22Rv1 (cell line): ENCODE results near the gene LTBP2.

Experiments used
- H3K27ac ChIP-seq: fragments of 450-650 bp; 2 replicates; pipeline ENCODE4 v1.5.1; 2017
- ZFX ChIP-seq: fragments of 450-650 bp; IDR thresholded peaks from 2 replicates; pipeline ENCODE4 v1.6.1; 2017; ENCODE audit warnings: antibody characterized with exemption, borderline replicate concordance
- TF ChIP-seq, protein P1 (sequence below): fragments of 450-650 bp; IDR thresholded peaks from 2 replicates; pipeline ENCODE4 v1.5.1; 2017; ENCODE audit warnings: mild to moderate bottlenecking

Gene LTBP2

DNA sequence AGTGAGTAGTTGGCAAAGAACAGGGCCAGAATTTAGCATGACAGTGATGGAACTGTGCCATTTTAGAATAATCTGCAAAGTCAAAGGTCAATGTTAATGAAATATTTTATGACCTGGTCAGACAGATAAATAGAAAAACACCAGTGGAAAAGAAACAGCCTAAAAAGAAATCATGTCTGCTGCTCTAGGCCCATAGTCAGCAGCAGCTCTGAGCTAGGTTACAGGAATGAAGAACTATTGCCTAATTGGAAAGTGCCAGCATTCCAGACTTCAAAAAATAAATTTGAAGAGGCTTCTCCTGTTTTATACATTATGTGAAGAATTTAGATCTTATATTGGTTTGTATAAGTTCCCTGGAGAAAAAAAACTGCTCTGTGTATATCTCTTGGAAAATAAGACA is 128.7 kb downstream of the LTBP2 start:
- TF ChIP-seq, protein P1, sequence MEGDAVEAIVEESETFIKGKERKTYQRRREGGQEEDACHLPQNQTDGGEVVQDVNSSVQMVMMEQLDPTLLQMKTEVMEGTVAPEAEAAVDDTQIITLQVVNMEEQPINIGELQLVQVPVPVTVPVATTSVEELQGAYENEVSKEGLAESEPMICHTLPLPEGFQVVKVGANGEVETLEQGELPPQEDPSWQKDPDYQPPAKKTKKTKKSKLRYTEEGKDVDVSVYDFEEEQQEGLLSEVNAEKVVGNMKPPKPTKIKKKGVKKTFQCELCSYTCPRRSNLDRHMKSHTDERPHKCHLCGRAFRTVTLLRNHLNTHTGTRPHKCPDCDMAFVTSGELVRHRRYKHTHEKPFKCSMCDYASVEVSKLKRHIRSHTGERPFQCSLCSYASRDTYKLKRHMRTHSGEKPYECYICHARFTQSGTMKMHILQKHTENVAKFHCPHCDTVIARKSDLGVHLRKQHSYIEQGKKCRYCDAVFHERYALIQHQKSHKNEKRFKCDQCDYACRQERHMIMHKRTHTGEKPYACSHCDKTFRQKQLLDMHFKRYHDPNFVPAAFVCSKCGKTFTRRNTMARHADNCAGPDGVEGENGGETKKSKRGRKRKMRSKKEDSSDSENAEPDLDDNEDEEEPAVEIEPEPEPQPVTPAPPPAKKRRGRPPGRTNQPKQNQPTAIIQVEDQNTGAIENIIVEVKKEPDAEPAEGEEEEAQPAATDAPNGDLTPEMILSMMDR = no peak
- TF ChIP-seq ZFX = no peak
- no peak overlapping the region for H3K27ac ChIP-seq

DNA sequence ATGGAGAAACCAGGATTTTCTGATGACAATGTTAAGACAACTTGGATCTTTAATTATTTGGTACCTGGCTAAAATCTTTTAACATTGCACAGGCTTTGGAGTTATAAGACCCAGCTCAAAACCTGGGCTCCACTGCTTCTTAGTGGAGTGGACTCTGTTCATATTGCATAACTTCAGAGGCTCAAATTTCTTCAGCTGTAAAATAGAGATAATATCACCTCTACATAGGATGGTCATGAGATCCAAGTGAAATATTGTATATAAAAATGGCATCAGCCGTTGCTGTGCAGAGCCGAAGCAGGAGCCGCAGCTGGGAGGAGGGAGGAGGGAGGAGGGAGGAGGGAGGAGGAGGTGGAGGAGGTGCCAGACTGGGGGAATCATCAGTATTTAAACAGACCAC is 129.5 kb downstream of the LTBP2 start:
- H3K27ac ChIP-seq = no peak overlapping the region

DNA sequence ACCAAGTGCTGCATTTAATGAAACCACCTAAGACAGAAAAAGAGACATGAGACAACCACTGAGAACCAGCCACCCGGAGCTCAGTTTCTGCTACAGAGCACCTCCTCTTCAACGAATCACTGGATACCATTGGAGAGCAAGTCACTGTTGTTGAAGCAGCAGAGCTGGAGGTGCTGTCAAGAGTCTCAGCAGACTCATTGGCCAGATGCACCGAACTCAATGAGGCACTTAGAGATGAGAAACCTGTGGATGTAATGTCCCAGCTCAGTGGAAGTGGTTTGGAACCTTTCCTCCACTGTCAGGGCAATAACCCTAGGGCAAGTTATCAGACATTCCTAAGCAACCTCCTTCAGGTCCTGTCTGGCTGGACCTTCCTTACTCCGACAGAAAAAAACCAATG is 132.0 kb downstream of the LTBP2 start:
- H3K27ac ChIP-seq = no peak overlapping the region
- no peak for TF ChIP-seq ZFX
- TF ChIP-seq, protein P1 = no peak

More for the DNA sequence above, 129.5 kb downstream of the LTBP2 start:
- TF ChIP-seq ZFX = no peak
- TF ChIP-seq, protein P1 = no peak

DNA sequence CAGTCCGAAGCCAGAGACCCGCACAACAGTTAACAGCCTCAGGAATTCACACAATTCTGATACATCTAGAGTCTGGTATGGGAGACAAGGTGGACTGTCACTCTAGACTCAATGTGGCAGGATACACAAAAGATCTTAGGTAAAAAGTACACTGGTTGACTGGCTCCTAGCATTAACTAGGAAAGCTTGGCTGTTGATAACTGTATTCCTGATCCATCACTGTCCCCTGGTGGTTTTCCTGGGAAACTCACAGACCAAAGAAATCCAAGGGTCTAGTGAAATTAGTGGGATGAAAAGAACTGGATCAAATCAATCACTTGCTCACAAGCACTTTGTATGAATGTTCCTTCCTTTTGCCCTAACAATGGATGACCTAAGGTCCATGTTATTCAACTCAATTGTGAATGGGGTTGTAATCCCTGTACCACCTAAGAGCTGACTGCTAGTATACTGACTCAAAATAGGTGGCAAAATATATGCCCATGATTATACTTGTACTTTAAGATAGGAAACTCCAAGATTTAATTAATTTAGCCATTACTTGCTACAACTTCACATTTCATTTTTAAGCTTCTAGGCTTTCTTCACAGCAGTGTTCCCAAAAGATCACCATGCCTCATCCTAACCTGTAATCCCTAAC is 132.9 kb downstream of the LTBP2 start:
- no peak for TF ChIP-seq ZFX
- TF ChIP-seq, protein P1 = peak; percentile 85

DNA sequence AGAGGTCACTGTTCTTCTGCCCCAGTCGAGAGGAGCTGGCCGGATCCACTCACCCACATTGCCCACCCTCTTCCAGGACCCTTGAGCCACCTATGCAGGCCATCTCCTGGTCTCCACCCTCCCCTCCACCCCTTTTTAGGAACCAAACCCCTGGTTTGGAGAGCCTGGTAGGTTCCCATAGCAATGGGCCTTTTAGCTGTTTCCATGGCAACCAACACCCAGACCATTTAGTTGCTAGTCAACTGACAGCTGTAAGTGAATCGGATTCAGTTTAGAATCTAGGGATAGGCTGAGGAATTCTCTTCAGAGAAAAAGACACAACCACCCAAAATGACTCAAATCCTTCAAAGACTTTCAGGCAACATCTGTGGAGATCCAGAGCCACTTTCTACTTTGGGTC is 135.4 kb downstream of the LTBP2 start:
- no peak overlapping the region for H3K27ac ChIP-seq

More for the DNA sequence above, 132.9 kb downstream of the LTBP2 start:
- no peak overlapping the region for H3K27ac ChIP-seq

DNA sequence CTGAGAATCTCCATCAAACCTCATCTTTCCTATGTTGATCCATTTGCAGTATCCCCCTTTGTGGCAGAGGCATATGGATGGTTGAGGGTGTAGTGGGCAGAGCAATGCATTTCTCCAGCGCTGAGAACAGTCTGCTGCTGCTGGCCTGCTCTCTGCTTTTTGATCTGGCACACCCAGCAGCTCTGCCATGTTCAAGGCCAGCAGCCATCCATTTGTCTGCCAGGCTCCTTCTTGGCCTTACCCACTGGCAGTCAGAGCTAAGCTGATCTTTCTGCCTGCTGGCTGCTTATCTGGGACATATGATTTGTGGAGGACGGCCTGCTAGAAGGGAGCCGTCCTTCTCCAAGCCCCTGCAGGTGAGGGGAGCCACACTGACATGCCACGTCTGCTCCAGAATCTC is 135.9 kb downstream of the LTBP2 start:
- H3K27ac ChIP-seq = no peak overlapping the region
- TF ChIP-seq, protein P1 = no peak
- TF ChIP-seq ZFX = no peak

More for the DNA sequence above, 135.4 kb downstream of the LTBP2 start:
- no peak for TF ChIP-seq ZFX
- TF ChIP-seq, protein P1 = no peak

DNA sequence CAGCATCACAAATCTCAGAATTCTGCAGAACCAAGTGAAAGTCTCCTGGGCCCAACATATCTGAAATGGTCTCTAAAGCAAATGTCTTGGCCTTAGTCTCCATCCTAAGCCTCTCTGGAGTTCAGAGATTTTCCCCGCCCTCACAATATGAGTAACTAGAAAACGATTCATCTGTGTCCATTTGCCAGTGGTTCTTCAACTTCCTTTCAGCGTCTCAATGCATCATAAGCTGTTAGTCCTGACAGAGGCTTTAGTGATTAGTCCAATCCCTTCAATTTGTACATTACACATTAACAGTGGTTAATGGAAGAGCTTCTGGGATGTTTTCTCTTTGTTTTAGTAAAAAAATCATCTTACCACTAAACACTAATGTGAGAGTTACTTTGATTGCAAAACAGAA is 136.4 kb downstream of the LTBP2 start:
- TF ChIP-seq, protein P1 = no peak
- TF ChIP-seq ZFX = no peak
- no peak overlapping the region for H3K27ac ChIP-seq
